Measurements from ENCODE around the gene FGFBP2.

- TF ChIP-seq CTCF (conservative IDR thresholded peaks at IDR 0.05; ENCODE audit: low read depth in 2 of 2) (no peak), CREB1 (CRISPR knock-in tag; IDR thresholded peaks at IDR 0.05; ENCODE audit: low read depth) (no peak), ETS1 (IDR thresholded peaks at IDR 0.05) (no peak), POLR2AphosphoS5 (IDR thresholded peaks at IDR 0.05; ENCODE audit: low read depth) (no peak), STAT1 (IDR thresholded peaks at IDR 0.05; ENCODE audit: unreplicated experiment) (no peak), REST (IDR thresholded peaks at IDR 0.05; ENCODE audit: unreplicated experiment) (no peak), EZH2 (IDR thresholded peaks at IDR 0.05; ENCODE audit: low read depth, unreplicated experiment) (no peak), ZNF462 (CRISPR knock-in tag; IDR thresholded peaks at IDR 0.05) (no peak), EZH2phosphoT487 (IDR thresholded peaks at IDR 0.05; ENCODE audit: unreplicated experiment) (no peak)
These were observed 41.4 kb downstream of the FGFBP2 start for GRCh38 chr4:15921592-15921932.
